Measurements from ENCODE around the gene APPBP2.

Gene APPBP2

GRCh38 chr17:60463157-60463835 is 62.7 kb downstream of the APPBP2 start:
- no peak overlapping the region for H2BK120ac ChIP-seq (ENCODE audit: low read depth, low read length)
- H4K5ac ChIP-seq (ENCODE audit: low read length), result no peak overlapping the region
- H3K4me2 ChIP-seq (ENCODE audit: low read length), result no peak overlapping the region
- no peak overlapping the region for H2AK5ac ChIP-seq (ENCODE audit: low read length)
- H3K23ac ChIP-seq (ENCODE audit: low read length), result no peak overlapping the region
- H2BK15ac ChIP-seq (replicated peaks; ENCODE audit: low read depth), result no peak overlapping the region
- no peak overlapping the region for H3K18ac ChIP-seq (ENCODE audit: low read length)
- H3K27me3 ChIP-seq (ENCODE audit: insufficient read depth, low read length, poor library complexity), result no peaks in the 10 kb centered on the region
- no peaks in the 10 kb centered on the region for H3K36me3 ChIP-seq (ENCODE audit: control insufficient read depth, insufficient read depth, low read length)
- no peak overlapping the region for H3K4me3 ChIP-seq (ENCODE audit: low read length)
- WGBS (ENCODE audit: extremely low coverage, insufficient coverage, low lambda C conversion rate), result no CpG with 5 or more reads among the region's 4 CpGs
- H3K9ac ChIP-seq (ENCODE audit: low read length), result no peak overlapping the region
- H3K4ac ChIP-seq (ENCODE audit: low read depth, low read length), result no peak overlapping the region
- H4K8ac ChIP-seq (ENCODE audit: low read depth, low read length), result no peak overlapping the region
- DNase-seq, result no peak
- H3K4me1 ChIP-seq (ENCODE audit: control insufficient read depth, low read depth, low read length), result no peaks in the 10 kb centered on the region
- H3K79me1 ChIP-seq (ENCODE audit: low read length), result no peaks in the 10 kb centered on the region
- no peaks in the 10 kb centered on the region for H3K79me2 ChIP-seq (ENCODE audit: control insufficient read depth, insufficient read depth, low read length)
- H2BK5ac ChIP-seq (ENCODE audit: low read length), result no peak overlapping the region
- no peak overlapping the region for H3K56ac ChIP-seq (ENCODE audit: low read length)
- no peak overlapping the region for H3K27ac ChIP-seq (ENCODE audit: low read depth, low read length)

DNA sequence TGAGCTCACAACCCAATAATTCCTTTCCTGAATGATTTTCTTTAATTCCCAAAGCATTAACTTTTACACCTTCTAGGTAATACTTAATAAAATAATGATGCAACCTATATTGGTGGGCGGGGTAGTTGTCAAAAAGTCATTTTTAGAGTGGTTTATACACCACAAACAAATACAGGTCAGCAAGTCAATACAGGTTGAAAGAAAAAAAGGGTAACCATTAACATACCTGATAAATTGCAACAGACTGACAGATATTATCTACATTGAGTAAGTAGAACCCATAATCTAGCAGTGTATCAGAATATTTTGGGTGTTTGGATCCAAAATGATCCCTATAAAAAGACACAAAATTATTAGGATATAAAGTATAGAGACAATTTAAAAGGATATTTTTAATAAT is 64.5 kb downstream of the APPBP2 start:
- WGBS (ENCODE audit: extremely low coverage, insufficient coverage, low lambda C conversion rate), result no CpG with 5 or more reads among the region's 1 CpG
- no peak overlapping the region for H2BK5ac ChIP-seq (ENCODE audit: low read length)
- H3K36me3 ChIP-seq (ENCODE audit: control insufficient read depth, insufficient read depth, low read length), result no peaks in the 10 kb centered on the region

GRCh38 chr17:60457148-60457547 is 68.9 kb downstream of the APPBP2 start:
- no CpG with 5 or more reads among the region's 2 CpGs for whole genome bisulfite sequencing (ENCODE audit: extremely low coverage, insufficient coverage, low lambda C conversion rate)

More for the DNA sequence above, 64.5 kb downstream of the APPBP2 start:
- H3K79me2 ChIP-seq (ENCODE audit: control insufficient read depth, insufficient read depth, low read length), result no peaks in the 10 kb centered on the region
- H3K4me1 ChIP-seq (ENCODE audit: control insufficient read depth, low read depth, low read length), result no peaks in the 10 kb centered on the region
- no peaks in the 10 kb centered on the region for H3K79me1 ChIP-seq (ENCODE audit: low read length)
- no peak overlapping the region for H3K4ac ChIP-seq (ENCODE audit: low read depth, low read length)
- H3K27ac ChIP-seq (ENCODE audit: low read depth, low read length), result no peak overlapping the region
- H3K56ac ChIP-seq (ENCODE audit: low read length), result no peak overlapping the region
- no peak overlapping the region for H3K23ac ChIP-seq (ENCODE audit: low read length)
- H4K5ac ChIP-seq (ENCODE audit: low read length), result no peak overlapping the region
- H3K4me2 ChIP-seq (ENCODE audit: low read length), result no peak overlapping the region
- H3K4me3 ChIP-seq (ENCODE audit: low read length), result no peak overlapping the region
- no peak for DNase-seq
- no peak overlapping the region for H2AK5ac ChIP-seq (ENCODE audit: low read length)
- H2BK120ac ChIP-seq (ENCODE audit: low read depth, low read length), result no peak overlapping the region
- no peak overlapping the region for H2BK15ac ChIP-seq (replicated peaks; ENCODE audit: low read depth)
- no peaks in the 10 kb centered on the region for H3K27me3 ChIP-seq (ENCODE audit: insufficient read depth, low read length, poor library complexity)
- no peak overlapping the region for H4K8ac ChIP-seq (ENCODE audit: low read depth, low read length)
- H3K9ac ChIP-seq (ENCODE audit: low read length), result no peak overlapping the region
- H3K18ac ChIP-seq (ENCODE audit: low read length), result no peak overlapping the region

GRCh38 chr17:60455378-60455777 is 70.7 kb downstream of the APPBP2 start:
- no peak overlapping the region for H3K4me2 ChIP-seq (ENCODE audit: low read length)
- no peak overlapping the region for H3K9ac ChIP-seq (ENCODE audit: low read length)
- no peaks in the 10 kb centered on the region for H3K36me3 ChIP-seq (ENCODE audit: control insufficient read depth, insufficient read depth, low read length)
- H3K79me2 ChIP-seq (ENCODE audit: control insufficient read depth, insufficient read depth, low read length), result no peaks in the 10 kb centered on the region
- no peak overlapping the region for H3K4ac ChIP-seq (ENCODE audit: low read depth, low read length)
- H2BK15ac ChIP-seq (replicated peaks; ENCODE audit: low read depth), result no peak overlapping the region
- no peak for DNase-seq
- H3K4me1 ChIP-seq (ENCODE audit: control insufficient read depth, low read depth, low read length), result no peaks in the 10 kb centered on the region
- H2BK5ac ChIP-seq (ENCODE audit: low read length), result no peak overlapping the region
- H2AK5ac ChIP-seq (ENCODE audit: low read length), result no peak overlapping the region
- H3K27ac ChIP-seq (ENCODE audit: low read depth, low read length), result no peak overlapping the region
- no peak overlapping the region for H3K23ac ChIP-seq (ENCODE audit: low read length)
- no peak overlapping the region for H3K56ac ChIP-seq (ENCODE audit: low read length)
- no peak overlapping the region for H3K18ac ChIP-seq (ENCODE audit: low read length)
- H3K4me3 ChIP-seq (ENCODE audit: low read length), result no peak overlapping the region
- H3K79me1 ChIP-seq (ENCODE audit: low read length), result no peaks in the 10 kb centered on the region
- no CpG with 5 or more reads among the region's 4 CpGs for WGBS (ENCODE audit: extremely low coverage, insufficient coverage, low lambda C conversion rate)
- no peak overlapping the region for H2BK120ac ChIP-seq (ENCODE audit: low read depth, low read length)
- H4K8ac ChIP-seq (ENCODE audit: low read depth, low read length), result no peak overlapping the region
- H3K27me3 ChIP-seq (ENCODE audit: insufficient read depth, low read length, poor library complexity), result no peaks in the 10 kb centered on the region
- H4K5ac ChIP-seq (ENCODE audit: low read length), result no peak overlapping the region

More at GRCh38 chr17:60457148-60457547, 68.9 kb downstream of the APPBP2 start:
- no peak overlapping the region for H4K5ac ChIP-seq (ENCODE audit: low read length)
- no peak overlapping the region for H3K23ac ChIP-seq (ENCODE audit: low read length)
- no peak overlapping the region for H3K18ac ChIP-seq (ENCODE audit: low read length)
- H3K4ac ChIP-seq (ENCODE audit: low read depth, low read length), result no peak overlapping the region
- H4K8ac ChIP-seq (ENCODE audit: low read depth, low read length), result no peak overlapping the region
- no peak overlapping the region for H2BK15ac ChIP-seq (replicated peaks; ENCODE audit: low read depth)
- no peak overlapping the region for H3K4me2 ChIP-seq (ENCODE audit: low read length)
- no peak overlapping the region for H2BK5ac ChIP-seq (ENCODE audit: low read length)
- H3K56ac ChIP-seq (ENCODE audit: low read length), result no peak overlapping the region
- no peaks in the 10 kb centered on the region for H3K4me1 ChIP-seq (ENCODE audit: control insufficient read depth, low read depth, low read length)
- H3K4me3 ChIP-seq (ENCODE audit: low read length), result no peak overlapping the region
- no peaks in the 10 kb centered on the region for H3K79me2 ChIP-seq (ENCODE audit: control insufficient read depth, insufficient read depth, low read length)
- no peaks in the 10 kb centered on the region for H3K36me3 ChIP-seq (ENCODE audit: control insufficient read depth, insufficient read depth, low read length)
- H3K79me1 ChIP-seq (ENCODE audit: low read length), result no peaks in the 10 kb centered on the region
- H3K9ac ChIP-seq (ENCODE audit: low read length), result no peak overlapping the region
- DNase-seq, result no peak
- no peaks in the 10 kb centered on the region for H3K27me3 ChIP-seq (ENCODE audit: insufficient read depth, low read length, poor library complexity)
- no peak overlapping the region for H3K27ac ChIP-seq (ENCODE audit: low read depth, low read length)
- H2BK120ac ChIP-seq (ENCODE audit: low read depth, low read length), result no peak overlapping the region
- no peak overlapping the region for H2AK5ac ChIP-seq (ENCODE audit: low read length)

- Histone ChIP-seq H3K27me3 (ENCODE audit: insufficient read depth, low read length, poor library complexity) (no peaks in the 10 kb centered on the region), H3K4me2 (ENCODE audit: low read length) (no peak overlapping the region), H4K8ac (ENCODE audit: low read depth, low read length) (no peak overlapping the region), H3K79me1 (ENCODE audit: low read length) (no peaks in the 10 kb centered on the region), H3K23ac (ENCODE audit: low read length) (no peak overlapping the region), H3K56ac (ENCODE audit: low read length) (no peak overlapping the region), H3K9ac (ENCODE audit: low read length) (no peak overlapping the region), H3K36me3 (ENCODE audit: control insufficient read depth, insufficient read depth, low read length) (no peaks in the 10 kb centered on the region), H3K27ac (ENCODE audit: low read depth, low read length) (no peak overlapping the region), H2BK15ac (replicated peaks; ENCODE audit: low read depth) (no peak overlapping the region), H2BK120ac (ENCODE audit: low read depth, low read length) (no peak overlapping the region), H3K4me1 (ENCODE audit: control insufficient read depth, low read depth, low read length) (no peaks in the 10 kb centered on the region), H3K4ac (ENCODE audit: low read depth, low read length) (no peak overlapping the region), H3K79me2 (ENCODE audit: control insufficient read depth, insufficient read depth, low read length) (no peaks in the 10 kb centered on the region), H4K5ac (ENCODE audit: low read length) (no peak overlapping the region), H3K18ac (ENCODE audit: low read length) (no peak overlapping the region), H3K4me3 (ENCODE audit: low read length) (no peak overlapping the region), H2BK5ac (ENCODE audit: low read length) (no peak overlapping the region), H2AK5ac (ENCODE audit: low read length) (no peak overlapping the region)
- no peak for DNase-seq
Observed at GRCh38 chr17:60451965-60452364, 74.1 kb downstream of the APPBP2 start.

DNA sequence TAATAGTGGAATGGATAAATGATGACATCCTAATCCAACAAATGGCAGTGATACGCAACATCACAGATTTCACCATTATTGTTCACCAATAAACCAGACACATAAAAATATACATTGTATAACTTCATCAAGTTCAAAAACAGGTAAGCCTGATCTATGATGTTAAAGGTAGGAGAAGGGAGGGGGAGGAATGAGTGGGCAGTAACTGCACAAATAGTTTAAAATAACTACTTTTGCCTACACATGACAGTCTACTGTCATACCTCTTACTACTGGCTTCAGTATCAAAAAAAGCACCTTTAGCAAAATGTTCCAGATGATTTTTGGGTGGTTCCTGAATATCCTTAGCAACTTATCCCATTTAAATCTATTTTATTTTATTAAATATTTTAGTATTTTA is 75.0 kb downstream of the APPBP2 start:
- Histone ChIP-seq H3K9ac (ENCODE audit: low read length) (no peak overlapping the region), H2BK120ac (ENCODE audit: low read depth, low read length) (no peak overlapping the region), H3K27ac (ENCODE audit: low read depth, low read length) (no peak overlapping the region), H3K79me1 (ENCODE audit: low read length) (no peaks in the 10 kb centered on the region), H3K18ac (ENCODE audit: low read length) (no peak overlapping the region), H3K36me3 (ENCODE audit: control insufficient read depth, insufficient read depth, low read length) (no peaks in the 10 kb centered on the region), H2BK5ac (ENCODE audit: low read length) (no peak overlapping the region), H3K4ac (ENCODE audit: low read depth, low read length) (no peak overlapping the region), H4K8ac (ENCODE audit: low read depth, low read length) (no peak overlapping the region), H3K23ac (ENCODE audit: low read length) (no peak overlapping the region), H3K4me3 (ENCODE audit: low read length) (no peak overlapping the region), H3K4me1 (ENCODE audit: control insufficient read depth, low read depth, low read length) (no peaks in the 10 kb centered on the region), H3K27me3 (ENCODE audit: insufficient read depth, low read length, poor library complexity) (no peaks in the 10 kb centered on the region), H2AK5ac (ENCODE audit: low read length) (no peak overlapping the region), H2BK15ac (replicated peaks; ENCODE audit: low read depth) (no peak overlapping the region), H3K56ac (ENCODE audit: low read length) (no peak overlapping the region), H3K4me2 (ENCODE audit: low read length) (no peak overlapping the region), H3K79me2 (ENCODE audit: control insufficient read depth, insufficient read depth, low read length) (no peaks in the 10 kb centered on the region), H4K5ac (ENCODE audit: low read length) (no peak overlapping the region)
- no CpG with 5 or more reads among the region's 1 CpG for WGBS (ENCODE audit: extremely low coverage, insufficient coverage, low lambda C conversion rate)
- no peak for DNase-seq
